Measurements from ENCODE around the gene ITPR1. TPM values are rescaled to one million over a fixed set of nuclear protein-coding genes. Genes with fewer than 3 reads are reported as not detected.

The ITPR1 gene
- total RNA-seq, 1 donor from 2014 or later, result 53.1 TPM

DNA sequence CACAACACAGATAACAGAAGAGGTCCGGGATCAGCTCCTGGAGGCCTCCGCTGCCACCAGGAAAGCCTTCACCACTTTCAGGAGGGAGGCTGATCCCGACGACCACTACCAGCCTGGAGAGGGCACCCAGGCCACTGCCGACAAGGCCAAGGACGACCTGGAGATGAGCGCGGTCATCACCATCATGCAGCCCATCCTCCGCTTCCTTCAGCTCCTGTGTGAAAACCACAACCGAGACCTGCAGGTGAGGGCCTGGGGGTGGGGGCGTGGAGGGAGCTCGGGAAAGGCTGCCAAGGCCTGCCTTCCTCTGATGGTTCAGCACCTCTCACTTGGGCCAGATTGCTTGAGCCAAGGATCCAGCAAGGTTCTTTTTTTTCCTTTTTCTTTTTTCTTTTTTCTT lies 275.4 kb downstream of the ITPR1 start:
- Mint-ChIP-seq H3K9me3 (ENCODE audit: unreplicated experiment) (no peaks in the 10 kb centered on the region), H3K27me3 (ENCODE audit: unreplicated experiment) (peaks cover 4% of the 10 kb centered on the region), H3K27ac (ENCODE audit: unreplicated experiment) (no peak overlapping the region), H3K4me1 (ENCODE audit: unreplicated experiment) (no peaks in the 10 kb centered on the region), H3K36me3 (ENCODE audit: low read depth, unreplicated experiment) (peaks cover 50% of the 10 kb centered on the region), H3K4me3 (ENCODE audit: unreplicated experiment) (no peak overlapping the region)
- no peak for DNase-seq (ENCODE audit: low spot score)
- TF ChIP-seq, protein P1, sequence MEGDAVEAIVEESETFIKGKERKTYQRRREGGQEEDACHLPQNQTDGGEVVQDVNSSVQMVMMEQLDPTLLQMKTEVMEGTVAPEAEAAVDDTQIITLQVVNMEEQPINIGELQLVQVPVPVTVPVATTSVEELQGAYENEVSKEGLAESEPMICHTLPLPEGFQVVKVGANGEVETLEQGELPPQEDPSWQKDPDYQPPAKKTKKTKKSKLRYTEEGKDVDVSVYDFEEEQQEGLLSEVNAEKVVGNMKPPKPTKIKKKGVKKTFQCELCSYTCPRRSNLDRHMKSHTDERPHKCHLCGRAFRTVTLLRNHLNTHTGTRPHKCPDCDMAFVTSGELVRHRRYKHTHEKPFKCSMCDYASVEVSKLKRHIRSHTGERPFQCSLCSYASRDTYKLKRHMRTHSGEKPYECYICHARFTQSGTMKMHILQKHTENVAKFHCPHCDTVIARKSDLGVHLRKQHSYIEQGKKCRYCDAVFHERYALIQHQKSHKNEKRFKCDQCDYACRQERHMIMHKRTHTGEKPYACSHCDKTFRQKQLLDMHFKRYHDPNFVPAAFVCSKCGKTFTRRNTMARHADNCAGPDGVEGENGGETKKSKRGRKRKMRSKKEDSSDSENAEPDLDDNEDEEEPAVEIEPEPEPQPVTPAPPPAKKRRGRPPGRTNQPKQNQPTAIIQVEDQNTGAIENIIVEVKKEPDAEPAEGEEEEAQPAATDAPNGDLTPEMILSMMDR (IDR thresholded peaks at IDR 0.05; ENCODE audit: unreplicated experiment), result no peak

- H3K36me3 Mint-ChIP-seq (ENCODE audit: low read depth, unreplicated experiment), result peaks cover 43% of the 10 kb centered on the region
- H3K4me3 Mint-ChIP-seq (ENCODE audit: unreplicated experiment), result no peak overlapping the region
- no peak for DNase-seq (ENCODE audit: low spot score)
- H3K27me3 Mint-ChIP-seq (ENCODE audit: unreplicated experiment), result no peaks in the 10 kb centered on the region
- TF ChIP-seq, protein P1 (IDR thresholded peaks at IDR 0.05; ENCODE audit: unreplicated experiment), result no peak
- H3K9me3 Mint-ChIP-seq (ENCODE audit: unreplicated experiment), result no peaks in the 10 kb centered on the region
- no peaks in the 10 kb centered on the region for H3K4me1 Mint-ChIP-seq (ENCODE audit: unreplicated experiment)
- no peak overlapping the region for H3K27ac Mint-ChIP-seq (ENCODE audit: unreplicated experiment)
Observed at GRCh38 chr3:4770561-4770960, 277.4 kb downstream of the ITPR1 start.

DNA sequence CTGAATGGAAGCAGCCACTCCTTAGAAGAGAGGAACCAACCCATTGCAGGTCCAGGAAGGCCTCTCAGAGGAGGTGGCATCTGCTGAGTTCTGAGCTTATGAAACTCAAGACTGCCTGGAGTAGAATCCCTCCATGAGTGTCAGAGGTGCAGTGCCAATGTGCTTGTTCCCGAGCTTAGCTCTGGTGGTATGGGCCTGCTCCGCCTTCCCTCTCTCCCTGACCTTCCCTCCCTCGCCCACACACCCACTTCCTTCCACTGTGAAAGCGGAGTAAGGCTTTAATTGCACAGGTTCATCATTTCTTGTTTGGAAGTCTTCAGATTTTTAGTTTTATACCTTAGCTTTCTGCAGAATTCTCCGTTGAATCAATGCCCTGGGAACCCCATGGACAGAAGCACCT lies 278.1 kb downstream of the ITPR1 start:
- Mint-ChIP-seq H3K36me3 (ENCODE audit: low read depth, unreplicated experiment) (peaks cover 40% of the 10 kb centered on the region), H3K27me3 (ENCODE audit: unreplicated experiment) (no peaks in the 10 kb centered on the region), H3K9me3 (ENCODE audit: unreplicated experiment) (no peaks in the 10 kb centered on the region)

GRCh38 chr3:4772171-4772804 lies 279.1 kb downstream of the ITPR1 start:
- Mint-ChIP-seq H3K4me1 (ENCODE audit: unreplicated experiment) (no peaks in the 10 kb centered on the region), H3K36me3 (ENCODE audit: low read depth, unreplicated experiment) (peaks cover 31% of the 10 kb centered on the region), H3K9me3 (ENCODE audit: unreplicated experiment) (no peaks in the 10 kb centered on the region), H3K27me3 (ENCODE audit: unreplicated experiment) (no peaks in the 10 kb centered on the region), H3K4me3 (ENCODE audit: unreplicated experiment) (no peak overlapping the region), H3K27ac (ENCODE audit: unreplicated experiment) (no peak overlapping the region)
- TF ChIP-seq, protein P1 (IDR thresholded peaks at IDR 0.05; ENCODE audit: unreplicated experiment), result no peak
- DNase-seq (ENCODE audit: low spot score), result no peak

More for the DNA sequence above, 278.1 kb downstream of the ITPR1 start:
- Mint-ChIP-seq H3K4me3 (ENCODE audit: unreplicated experiment) (no peak overlapping the region), H3K4me1 (ENCODE audit: unreplicated experiment) (no peaks in the 10 kb centered on the region), H3K27ac (ENCODE audit: unreplicated experiment) (no peak overlapping the region)
- no peak for DNase-seq (ENCODE audit: low spot score)
- TF ChIP-seq, protein P1 (IDR thresholded peaks at IDR 0.05; ENCODE audit: unreplicated experiment), result no peak

- Mint-ChIP-seq H3K4me1 (ENCODE audit: unreplicated experiment) (no peaks in the 10 kb centered on the region), H3K36me3 (ENCODE audit: low read depth, unreplicated experiment) (peaks cover 26% of the 10 kb centered on the region), H3K27me3 (ENCODE audit: unreplicated experiment) (no peaks in the 10 kb centered on the region), H3K9me3 (ENCODE audit: unreplicated experiment) (no peaks in the 10 kb centered on the region), H3K27ac (ENCODE audit: unreplicated experiment) (no peak overlapping the region), H3K4me3 (ENCODE audit: unreplicated experiment) (no peak overlapping the region)
- TF ChIP-seq, protein P1 (IDR thresholded peaks at IDR 0.05; ENCODE audit: unreplicated experiment), result no peak
- no peak for DNase-seq (ENCODE audit: low spot score)
Observed at GRCh38 chr3:4772858-4773257, 279.7 kb downstream of the ITPR1 start.
